ENCODE data around the gene RRP1.
A peak's percentile ranks its signal among the peaks of the same experiment; 100 is the strongest.

RRP1 gene, protein sequence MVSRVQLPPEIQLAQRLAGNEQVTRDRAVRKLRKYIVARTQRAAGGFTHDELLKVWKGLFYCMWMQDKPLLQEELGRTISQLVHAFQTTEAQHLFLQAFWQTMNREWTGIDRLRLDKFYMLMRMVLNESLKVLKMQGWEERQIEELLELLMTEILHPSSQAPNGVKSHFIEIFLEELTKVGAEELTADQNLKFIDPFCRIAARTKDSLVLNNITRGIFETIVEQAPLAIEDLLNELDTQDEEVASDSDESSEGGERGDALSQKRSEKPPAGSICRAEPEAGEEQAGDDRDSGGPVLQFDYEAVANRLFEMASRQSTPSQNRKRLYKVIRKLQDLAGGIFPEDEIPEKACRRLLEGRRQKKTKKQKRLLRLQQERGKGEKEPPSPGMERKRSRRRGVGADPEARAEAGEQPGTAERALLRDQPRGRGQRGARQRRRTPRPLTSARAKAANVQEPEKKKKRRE

DNA sequence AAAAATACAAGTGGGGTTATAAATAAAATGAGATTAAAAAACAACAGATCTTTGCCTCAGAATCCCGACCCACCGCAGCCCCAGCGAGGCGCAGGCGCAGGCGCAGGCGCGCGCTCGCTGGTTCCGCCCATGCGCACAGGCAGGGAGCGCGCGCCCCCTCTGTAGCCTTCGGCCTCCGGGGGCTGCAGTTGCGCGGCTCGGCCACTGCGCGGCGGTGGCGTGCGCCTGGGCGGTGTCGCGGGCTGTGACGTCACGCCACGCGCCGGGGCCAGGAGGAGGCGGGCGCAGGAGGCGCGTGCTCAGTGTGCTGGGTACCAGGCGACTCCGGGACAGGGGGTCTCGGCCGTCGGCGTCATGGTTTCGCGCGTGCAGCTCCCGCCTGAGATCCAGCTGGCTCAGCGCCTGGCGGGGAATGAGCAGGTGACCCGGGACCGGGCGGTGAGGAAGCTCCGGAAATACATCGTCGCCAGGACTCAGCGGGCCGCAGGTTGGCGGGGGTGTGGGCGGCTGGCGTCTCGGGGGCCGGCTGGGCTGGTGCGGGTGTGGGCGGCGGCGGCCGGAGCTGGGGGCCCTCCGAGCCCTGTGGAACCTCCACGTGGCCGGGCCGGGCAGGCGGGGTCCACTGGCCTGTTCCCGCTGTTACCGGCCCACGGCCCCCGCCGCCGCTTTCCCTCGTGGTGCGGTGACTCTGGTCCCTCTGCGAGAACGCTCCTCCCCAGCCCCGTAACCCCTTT, at the start of gene RRP1:
RRP1 (plus strand) TSS at position 302 of the 734 bp plus-strand sequence; CDS start at position 355, 53 bp downstream.
- DNase-seq: peak; percentile 84

DNA sequence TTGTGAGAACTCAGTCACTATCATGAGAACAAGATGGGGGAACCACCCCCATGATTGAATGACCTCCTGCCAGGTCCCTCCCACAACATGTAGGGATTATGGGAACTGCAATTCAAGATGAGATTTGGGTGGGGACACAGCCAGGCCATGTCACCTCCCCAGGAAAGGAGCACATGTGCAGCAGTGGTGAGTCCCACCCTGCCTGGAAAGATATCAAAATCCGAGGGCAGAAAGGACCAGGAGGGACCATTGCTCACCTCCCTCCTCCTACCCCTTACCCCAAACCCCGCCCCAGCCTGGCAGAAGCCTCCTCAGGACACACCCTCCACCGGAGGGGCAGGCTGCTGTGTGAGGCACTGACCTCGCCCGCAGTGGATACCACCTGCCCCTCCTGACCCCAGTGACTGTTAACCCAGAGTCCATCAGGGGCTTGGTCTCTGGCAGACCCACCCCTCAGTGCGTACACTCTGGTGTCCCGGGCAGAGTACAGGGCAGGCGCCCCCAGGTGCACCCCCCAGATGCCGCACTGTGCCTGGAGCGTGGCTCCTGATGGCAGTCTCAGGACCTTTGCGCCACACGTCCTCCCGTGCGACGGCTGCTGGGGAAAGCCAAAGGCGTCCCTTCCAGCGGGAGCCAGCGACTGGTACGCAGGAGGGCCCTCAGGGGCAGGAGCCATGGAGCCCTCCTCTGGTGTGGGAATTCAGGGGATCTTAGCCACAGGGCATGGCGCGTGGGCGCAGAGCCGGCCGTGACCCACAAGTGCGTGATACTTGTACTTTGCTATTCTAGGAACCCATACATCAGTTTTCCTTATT, 49.5 kb upstream of the RRP1 start:
- DNase-seq: no peak

DNA sequence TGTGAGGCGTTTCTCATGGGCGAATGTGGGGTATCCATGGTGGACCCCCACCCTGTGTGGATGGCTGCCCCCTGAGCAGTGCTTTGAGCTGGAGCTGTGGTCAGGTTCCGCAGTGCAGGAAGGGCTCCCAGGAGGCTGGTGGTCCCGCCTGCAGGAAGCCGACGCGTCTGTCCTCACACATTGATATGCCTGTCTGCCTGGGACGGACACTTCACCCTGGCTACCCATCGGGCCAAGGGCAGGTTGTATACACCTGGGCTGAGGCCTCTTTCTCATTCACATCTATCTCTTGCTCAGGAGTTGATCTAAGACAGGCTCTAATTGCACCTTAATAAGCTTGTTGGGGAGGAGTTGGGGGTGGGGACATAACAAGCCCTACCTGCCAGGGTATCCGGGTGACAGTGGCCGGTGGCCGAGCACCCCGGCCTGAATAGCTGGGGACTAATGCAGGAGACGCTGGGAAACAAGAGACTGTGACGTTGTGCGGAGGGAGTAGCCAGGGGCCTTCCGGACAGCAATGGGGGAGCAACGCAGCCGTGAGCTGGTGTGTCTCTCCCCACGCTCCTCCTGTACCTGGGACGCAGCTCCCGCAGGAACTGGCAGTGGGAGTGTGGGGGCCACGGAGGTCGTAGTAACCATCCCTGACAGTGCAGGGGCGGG, 48.8 kb upstream of the RRP1 start:
- DNase-seq: no peak

DNA sequence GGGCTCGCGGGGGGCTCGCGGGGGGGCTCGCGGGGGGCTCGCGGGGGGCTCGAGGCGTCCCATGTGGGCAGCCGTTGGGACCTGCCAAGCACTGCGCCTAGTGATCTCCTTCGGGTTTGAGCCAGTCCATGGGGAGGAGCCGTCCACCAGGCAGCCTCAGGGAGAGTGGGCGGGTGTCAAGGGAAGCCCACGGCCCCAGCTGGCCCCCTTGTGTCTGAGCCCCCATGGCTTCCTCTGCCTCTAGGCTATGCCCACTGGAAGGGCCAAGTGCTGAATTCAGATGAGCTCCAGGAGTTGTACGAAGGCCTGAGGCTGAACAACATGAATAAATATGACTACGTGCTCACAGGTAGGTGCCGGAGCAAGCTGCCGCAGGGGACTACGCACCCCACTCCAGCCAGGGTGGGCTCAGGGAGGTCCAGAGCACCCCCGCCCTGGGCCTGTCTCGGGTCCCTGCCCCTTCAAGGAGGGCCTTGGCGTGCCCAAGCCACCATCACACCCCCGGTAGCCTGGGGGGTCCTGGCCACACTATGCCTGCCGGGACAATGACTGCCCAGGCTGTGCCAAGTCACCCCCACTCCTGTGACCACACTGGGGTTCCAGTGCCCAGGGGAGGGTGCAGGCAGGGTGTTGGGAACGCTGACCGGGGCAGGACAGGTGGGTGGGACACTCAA, 47.8 kb upstream of the RRP1 start:
- DNase-seq: no peak

DNA sequence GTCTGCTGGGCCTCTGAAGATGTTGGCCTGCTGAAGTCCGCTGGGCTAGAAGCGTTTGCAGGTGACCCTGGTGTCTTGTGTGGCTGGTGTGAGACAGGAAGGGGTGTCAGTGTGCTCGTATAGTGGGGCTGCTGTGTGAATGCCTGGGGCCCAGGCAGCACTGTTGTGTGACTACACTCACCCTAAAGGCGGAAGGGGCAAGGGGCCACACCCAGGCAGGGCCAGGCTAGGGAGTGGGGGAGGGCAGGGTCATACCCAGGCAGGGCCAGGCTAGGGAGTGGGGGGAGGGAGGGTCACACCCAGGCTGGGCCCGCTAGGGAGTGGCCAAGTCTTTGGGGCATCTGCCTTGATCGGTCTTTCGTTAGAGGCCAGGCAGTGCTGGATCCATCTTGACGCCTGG, 45.4 kb upstream of the RRP1 start:
- DNase-seq: no peak

DNA sequence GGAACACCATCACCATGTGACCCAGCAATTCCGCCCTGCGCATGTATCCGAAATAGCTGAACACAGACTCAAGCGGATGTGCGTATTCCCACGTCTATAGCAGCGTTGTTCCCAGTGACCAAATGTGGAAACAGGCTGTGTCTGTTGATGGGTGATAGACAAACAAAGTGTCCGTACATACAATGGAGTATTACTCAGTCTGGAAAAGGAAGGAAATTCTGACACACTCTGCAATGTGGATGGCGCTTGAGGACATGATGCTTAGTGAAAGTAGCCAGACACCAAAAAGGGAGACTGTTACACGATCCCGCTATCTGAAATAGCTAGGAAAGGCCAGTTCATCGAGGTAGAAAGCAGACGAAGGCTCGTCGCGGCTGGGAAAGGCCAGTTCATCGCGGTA, 44.7 kb upstream of the RRP1 start:
- no peak for DNase-seq

DNA sequence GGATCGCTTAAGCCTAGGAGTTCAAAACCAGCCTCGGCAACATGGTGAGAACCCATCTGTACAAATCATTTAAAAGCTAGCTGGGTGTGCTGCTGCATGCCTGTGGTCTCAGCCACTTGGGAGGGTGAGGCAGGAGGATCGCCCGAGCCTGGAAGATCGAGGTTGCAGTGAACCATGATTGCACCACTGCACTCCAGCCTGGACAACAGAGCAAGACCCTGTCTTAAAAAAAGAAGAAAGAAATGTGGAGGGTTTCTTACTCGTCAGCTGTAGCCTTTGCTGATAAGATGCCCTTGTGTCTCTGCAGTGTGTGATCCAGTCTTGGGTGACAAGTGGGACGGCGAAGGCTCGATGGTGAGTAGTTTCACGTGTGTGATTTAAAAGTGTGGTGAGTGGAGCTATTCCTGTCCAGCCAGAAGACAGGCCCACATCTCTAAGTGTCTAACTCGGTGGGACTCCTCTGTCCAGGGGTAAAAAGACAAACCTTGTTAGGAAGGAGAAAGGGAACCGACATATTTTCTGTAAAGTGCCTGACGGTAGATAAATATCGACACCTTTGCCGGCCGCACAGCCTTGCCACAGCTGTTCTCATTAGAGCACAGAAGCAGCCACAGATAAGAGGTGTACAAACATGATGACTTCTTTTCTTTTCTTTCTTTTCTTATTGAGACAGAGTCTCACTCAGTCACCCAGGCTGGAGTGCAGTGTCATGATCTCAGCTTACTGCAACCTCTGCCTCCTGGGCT, 43.4 kb upstream of the RRP1 start:
- DNase-seq: no peak

DNA sequence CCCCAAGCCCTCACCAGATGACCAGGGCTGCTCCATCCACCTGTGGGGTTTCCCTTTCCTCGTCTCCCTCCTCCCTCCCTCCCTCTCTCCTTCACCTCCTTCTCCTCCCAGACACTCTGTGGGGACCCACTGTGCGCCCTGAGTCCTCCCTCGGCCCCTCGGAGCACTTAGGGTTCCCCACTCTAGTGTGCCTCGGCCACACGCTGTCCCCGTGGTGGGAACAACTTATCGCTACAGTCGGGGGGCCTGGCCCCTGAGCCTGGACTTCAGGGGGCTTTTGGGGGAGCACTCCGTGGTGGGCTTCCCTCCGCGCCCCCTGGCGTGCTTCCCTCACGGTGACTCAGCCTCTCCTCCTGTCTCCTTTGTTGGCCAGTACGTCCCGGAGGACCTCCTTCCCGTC, 40.8 kb upstream of the RRP1 start:
- no peak for DNase-seq

DNA sequence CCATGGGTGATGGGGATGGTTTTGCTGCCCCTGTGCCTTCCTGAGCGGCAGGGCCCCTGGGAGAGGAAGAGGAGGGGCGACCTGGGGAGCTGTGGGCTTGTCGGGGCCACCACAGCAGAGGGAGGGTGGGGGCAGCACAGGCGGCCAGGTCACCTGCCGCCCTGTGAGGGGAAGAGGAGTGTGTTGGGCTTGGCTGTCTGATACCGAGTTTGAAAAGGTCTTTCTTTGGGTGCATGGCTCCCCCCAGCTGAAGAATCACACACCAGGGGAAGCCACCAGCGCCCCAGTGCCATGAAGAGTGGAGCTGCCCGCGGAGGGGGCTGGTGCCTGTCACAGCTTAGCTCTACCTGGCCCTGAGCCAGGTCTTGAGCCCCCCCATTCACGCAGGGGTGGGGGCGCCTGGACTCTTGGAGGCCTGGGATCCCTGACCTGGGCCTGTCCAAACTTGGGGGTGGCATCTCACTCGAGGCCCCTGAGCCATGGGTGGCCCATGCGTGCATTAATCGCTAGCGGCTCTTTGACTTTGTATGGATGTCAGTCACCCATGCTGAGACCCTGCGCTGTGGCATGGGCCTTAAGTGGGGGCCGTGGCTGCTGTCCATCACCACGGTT, 39.6 kb upstream of the RRP1 start:
- DNase-seq: no peak

DNA sequence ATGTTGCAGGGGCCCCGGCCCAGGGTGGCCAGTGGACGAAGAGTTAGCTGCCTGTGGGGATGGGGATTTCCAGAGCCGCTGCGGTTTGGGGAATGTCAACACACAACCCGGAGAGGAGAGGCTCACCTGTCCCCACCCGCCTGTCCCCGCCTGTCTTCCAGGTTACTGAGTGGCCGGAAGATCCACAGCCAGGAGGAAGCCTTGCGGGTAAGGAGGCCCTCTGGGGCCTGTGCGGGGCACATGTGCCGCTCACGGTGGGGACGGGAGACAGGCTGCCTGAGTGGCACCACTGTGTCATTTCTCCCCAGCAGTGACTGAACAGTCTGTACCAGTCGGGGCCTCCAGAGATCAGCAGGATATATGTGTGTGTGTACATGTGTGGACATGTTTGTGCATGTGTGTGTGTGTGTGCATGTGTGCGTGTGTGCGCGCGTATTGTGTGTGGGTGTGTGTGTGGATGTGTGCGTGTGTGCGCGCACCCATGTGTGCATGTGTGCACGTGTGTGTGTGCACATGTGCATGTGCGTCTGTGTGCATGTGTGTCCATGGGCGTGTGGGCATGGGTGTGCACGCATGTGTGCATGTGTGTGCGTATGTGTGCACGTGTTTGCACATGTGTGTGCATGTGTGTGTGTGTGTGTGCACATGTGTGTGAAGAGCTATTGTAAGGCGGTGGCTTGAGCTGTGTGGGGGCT, 38.9 kb upstream of the RRP1 start:
- DNase-seq: no peak

DNA sequence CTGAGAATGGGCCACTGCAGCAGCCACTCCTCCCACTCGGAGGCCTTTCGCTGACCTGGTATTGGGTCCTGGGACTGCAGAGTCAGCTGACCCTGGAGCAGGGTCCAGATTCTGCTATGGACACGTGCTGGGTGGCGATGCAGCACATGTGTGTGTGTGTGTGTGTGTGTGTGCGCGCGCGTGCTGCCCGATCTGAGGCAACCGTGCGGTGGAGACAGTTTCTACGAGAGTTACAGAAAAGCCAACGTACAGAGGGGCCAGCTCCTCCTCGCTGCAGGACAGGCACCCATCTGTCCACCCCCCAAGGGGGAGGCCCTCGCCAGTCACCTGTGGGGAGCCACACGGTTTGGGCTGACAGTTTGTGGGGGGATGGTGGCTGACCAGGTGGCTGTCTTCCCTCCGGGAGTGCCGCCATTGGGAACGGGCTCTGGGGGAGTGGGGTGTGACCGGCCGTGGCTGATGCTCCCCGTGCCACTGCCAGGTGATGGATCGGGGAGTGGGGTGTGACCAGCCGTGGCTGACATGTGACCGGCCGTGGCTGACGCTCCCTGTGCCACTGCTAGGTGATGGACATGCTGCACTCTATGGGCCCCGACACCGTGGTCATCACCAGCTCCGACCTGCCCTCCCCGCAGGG, 37.3 kb upstream of the RRP1 start:
- no peak for DNase-seq

DNA sequence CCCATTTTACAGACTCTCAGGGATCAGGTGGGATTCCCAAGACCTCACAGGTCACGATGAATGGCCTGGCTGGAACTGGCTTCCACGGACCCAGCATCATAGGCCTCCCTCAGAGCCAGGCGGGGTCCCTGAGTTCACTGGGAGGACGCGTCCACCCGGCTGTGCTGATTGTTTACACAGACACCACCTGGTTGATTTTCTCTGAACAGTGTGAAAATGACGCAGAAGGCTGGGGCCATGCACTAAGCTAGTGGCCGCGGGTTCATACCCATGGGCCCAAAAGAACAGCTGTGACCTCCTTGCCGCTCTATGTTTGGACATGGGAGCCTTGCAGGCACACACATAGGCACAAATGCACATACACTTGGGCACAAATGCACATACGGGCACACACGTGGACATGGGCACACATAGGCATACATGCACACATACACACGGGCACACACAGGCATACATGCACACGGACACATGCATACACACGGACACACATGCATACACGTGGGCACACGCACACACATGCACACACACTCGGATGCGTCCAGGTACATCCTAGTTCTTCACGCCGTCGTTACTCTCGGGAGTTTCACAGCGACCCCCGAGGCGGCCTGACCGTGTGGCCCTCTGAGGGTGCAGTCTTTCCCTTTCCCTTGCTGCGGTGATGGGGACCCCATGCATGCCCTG, 36.5 kb upstream of the RRP1 start:
- DNase-seq: no peak

DNA sequence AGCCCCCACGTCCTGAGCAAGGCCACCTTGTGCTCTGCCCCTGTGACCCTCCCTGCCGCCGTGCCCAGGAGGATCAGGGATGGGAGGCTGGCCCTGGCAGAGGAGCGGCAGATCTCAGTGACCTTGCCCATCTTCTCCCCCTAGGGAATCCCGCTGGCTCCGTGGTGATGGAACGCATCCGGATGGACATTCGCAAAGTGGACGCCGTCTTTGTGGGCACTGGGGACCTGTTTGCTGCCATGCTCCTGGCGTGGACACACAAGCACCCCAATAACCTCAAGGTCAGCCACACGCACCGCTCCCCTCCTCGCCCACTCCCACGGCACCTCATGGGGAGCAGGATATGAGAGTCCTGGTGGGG, 36.0 kb upstream of the RRP1 start:
- DNase-seq: no peak

DNA sequence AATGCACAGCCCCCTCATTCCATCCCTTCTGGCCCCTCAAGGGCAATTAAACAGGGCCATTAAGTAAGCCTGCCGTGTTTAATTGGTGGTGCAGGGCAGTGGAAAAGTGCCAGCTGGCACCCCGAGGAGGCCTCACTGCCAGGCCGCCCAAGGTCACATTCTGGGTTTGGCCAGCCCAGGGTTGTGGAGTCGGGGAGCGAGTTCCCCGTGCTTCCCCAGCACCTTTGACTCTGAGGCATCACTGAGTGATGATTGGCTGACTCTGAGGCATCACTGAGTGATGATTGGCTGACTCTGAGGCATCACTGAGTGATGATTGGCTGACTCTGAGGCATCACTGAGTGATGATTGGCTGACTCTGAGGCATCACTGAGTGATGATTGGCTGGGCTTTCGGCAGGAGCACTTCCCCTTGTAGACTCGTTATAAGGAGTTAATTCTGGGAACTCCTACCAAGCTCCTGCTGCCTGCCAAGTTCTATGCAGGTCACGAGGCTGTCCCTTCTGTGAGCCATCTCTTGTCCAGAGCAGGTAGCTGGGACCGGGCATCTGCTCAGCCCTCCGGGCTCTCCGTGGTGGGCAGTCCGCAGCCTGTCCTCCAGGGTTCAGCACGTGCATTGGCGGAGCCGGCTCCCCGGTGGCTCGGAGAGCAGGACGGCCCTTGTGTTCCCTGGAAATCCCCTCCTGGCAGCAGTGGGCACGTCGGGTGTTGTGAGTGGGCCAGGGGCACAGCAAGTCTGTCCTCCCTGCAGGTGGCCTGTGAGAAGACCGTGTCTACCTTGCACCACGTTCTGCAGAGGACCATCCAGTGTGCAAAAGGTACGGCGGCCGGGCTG, 34.2 kb upstream of the RRP1 start:
- no peak for DNase-seq

DNA sequence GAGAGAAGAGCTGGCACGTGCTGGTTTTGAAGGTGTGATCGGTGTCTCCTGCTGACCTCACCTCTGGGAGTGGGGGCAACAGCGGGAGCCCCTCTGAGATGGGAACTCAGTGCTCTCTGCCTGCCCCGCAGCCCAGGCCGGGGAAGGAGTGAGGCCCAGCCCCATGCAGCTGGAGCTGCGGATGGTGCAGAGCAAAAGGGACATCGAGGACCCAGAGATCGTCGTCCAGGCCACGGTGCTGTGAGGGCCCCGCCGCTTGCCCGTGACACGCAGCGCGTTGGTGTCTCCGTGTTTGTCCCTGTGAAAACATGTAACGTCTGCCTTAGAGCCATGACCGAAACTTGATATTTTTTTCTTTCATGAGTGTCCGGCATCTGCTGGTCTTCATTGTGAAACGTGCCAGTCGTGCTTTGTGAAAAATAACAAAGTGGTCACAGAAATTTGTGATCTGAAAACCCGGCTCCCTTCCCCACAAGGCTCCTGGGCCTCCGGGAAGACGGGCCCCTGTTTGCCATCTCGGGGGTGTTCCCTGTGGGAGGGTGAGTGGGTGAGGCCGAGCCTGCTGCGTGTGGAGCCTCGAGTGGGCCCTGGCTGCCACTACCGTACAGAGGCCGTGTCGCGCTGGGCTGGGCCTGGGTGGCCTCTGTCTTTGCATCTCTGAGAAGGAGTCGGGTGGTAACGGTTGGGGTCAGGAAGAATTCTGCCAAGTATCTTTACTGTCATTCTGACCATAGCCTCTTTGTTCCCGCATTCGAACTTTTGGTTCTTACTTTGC, 33.4 kb upstream of the RRP1 start:
- DNase-seq: no peak

DNA sequence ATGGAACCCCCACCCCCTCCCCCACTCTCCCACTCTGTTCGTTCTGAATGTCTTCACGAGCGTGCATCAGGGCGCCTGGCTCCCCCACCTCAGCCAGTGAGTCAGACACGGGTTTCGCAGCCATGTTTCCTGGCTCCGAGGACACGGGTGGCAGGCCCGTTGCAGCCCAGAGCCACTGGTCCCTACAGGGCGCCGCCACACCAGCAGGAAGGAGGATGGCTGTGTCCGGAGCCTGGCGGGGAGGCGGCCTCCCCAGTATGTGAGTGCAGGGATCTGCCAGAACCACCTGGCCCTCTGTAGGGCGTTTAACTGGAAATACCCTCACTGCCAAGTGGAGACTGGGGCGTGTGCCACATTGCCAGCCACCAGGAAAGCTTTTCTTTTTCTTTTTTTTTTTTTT, 31.8 kb upstream of the RRP1 start:
- DNase-seq: no peak

DNA sequence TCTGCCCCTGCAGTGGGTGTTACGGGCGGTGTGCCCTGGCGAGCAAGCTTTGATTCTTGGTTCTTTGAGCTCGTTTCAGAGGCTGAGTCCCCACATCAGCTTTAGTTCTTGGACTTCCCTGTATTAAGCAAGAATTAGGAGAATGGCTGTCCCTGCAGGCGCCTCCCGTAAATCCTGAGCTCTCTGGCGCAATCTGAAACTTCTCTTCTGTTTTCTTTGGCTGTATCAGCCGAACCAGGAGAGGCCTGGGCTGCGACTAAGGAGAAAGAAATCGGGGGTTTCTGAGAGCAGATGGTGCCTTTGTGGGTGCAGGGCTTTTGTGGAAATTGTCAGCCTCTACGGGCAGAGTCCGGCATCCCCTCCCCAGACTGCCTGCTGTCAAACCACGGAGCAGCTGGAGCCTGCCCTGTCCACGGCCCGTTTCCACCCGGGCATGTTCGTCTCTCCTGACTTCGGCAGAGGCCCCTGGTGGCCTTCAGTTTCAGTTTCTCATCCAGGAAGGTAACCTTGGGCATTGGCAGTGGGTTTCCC, 31.2 kb upstream of the RRP1 start:
- no peak for DNase-seq
